Middle frontal gyrus (tissue), 1 donor: ENCODE measurements around the gene ATP2B3.

Experiments used
- DNase-seq: peaks from one replicate; pipeline ENCODE4 v3.0.0-alpha.2; 2015; ENCODE audit warnings: low spot score; ENCODE audit errors: extremely low spot score

ATP2B3 gene

DNA sequence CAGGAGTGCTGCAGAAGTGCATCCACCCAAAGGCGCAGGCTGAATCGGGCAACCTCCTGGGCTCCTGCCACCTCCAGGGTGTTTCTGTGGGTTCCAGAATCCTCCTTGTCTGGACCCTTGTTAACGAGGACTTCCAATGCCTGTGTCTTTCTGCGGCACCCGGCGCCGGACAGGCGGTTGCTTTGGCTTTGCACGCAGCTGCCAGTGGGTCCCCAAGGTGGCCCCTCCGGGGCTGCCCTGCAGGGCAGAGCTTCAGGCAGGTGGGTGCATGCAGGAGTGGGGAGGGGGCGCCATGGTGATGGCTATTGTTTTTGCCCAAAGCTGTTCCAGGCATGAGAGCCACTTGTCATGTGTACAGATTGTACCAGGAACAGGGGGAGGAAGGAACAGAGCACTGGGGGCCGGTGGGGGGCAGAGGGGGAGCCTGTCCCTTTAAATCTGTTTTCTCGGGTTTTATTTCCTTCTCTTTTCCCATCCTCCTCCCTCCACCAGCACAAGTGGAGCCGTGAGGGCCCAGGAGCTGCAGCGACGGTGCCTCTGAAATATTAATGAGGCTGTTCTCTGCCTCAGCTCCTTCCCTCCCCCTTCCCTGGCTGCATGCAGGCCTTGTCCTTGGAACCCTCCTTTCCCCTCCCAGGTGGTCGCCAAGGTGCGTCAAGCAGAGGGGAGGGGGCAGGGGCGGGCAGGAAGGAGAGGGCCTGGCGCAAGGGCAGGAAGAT lies 13.1 kb downstream of the ATP2B3 start:
- no peak for DNase-seq

DNA sequence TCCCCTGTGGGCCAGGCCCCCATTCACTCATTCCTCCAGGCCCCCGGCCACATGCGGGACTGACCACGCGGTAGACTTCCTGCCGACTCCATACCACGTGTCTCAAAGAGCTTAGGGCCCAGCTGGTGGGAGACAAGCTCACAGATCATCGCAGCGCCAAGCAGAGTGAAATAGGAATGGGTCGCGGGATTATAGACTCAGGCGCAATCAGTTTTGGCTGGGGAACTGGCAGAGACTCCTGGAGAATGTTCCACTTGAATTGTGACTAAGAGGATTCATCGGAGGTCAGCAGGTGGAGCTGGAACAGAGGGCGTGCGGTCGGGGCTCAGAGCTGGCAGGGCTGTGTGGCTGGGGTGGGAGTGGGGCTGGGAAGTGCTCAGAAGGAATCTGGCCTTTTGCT lies 15.6 kb downstream of the ATP2B3 start:
- no peak for DNase-seq

DNA sequence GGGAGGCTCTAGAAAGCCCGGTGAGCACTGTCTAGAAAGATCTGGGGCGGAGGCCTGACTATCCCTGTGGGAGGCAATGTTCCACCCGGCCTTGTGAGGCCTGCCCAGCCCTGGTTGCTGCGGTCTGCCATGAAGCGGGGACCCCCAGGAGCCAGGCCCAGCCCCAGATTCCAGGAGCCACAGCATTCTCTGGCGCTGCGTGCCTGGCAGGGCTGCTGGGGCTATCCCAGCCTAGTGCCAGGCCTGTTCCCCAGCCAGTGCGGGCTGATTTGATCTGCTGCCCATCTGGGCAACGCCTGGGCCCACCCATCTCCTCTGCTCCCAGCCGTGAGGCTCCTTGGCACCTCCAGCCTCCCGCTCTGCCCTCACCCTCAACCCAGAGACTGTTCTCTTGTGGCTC lies 19.6 kb downstream of the ATP2B3 start:
- DNase-seq: no peak

DNA sequence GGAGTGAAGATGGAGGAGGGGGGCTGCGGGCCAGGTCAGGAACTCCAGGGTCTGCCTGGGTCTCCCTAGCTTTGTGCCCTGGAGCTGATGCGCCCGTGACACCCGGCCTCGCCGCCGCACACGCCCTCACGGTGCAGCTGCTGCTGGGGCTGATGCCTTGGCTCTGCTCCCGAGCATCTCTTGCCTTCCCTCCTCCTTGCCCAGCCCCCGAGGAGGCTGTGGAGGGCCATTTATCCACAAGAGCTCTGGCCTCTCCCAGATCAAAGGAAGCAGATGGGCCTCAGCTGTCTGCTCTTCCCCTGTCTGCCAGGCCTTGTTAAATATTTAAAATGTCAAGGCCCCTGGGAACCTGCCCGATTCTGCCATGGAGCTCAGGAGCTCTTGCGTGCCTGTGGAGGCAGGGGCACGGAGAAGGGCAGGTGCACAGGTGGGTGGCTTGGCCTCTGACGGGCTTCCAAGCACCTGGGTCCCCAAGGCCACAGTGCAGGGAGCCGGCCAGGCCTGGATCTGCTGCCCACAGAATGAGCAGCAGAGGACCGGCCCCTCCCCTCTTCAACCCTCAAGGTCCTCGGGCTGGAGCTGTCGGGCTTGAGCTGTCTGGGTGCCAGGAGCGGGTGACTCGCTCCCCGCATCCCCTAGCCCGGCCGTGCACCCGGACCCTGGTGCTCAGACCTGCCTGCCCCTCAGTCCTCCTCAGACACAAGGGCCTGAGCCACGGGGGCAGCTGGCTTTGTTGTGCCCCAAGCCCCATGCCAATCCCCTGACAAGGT lies 20.3 kb downstream of the ATP2B3 start:
- no peak for DNase-seq

DNA sequence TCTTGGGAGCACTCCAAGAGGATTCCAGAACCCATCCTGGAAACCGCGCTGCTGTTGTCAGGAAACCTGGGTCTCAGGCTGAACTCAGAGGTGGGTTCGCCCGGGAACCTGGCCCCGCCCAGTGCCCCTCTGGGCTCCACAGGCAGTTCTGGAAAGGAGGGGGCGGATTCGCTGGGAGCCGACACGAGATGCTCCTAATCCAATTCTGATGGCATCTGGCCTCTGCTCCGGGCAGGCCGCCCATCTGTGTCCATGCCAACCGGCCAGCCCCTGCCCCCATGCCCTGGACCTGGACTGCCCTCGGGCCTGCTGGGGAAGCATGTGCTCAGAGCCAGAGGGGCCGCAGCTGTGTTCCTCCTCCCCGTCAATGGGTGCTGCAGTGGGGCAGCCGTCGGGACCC lies 21.0 kb downstream of the ATP2B3 start:
- no peak for DNase-seq

DNA sequence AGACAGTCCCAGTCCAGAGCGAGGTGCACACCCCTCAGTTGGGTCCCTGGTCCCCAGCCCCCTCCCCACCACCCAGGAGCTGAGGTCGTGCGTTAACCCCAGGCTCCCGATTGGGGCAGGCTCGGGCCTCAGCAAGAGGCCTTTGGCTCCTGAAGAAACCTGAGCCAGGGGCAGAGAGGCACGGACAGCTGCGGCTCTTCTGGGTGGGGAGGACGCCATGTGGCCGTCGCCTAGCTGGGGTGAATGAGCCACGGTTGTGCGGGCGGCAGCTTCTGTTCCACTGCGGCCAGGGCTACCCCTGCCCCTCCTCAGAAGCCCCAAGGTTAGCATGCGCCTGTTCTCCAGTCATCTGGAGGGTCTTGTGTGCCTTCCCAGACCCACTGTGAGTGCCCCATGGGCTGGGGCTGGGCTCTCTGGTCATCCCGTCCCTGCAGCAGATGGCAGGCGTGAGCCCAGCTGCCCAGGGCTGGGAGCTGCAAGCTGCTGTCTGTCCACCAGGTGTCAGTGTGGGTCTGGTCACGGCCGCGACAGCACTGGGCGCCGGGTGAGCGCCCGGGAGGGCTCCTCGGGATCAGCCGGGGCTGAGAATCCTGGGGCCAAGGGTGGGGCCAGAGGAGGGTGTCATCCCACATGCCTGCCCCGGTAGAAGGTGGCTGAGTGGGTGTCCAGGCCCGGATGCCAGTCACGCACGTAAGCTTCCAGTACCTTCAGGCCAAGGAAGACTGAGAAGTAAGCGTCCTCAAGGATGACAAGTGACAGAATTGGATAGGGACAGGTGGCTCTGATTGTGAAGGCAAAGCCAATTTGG lies 21.9 kb downstream of the ATP2B3 start:
- no peak for DNase-seq

DNA sequence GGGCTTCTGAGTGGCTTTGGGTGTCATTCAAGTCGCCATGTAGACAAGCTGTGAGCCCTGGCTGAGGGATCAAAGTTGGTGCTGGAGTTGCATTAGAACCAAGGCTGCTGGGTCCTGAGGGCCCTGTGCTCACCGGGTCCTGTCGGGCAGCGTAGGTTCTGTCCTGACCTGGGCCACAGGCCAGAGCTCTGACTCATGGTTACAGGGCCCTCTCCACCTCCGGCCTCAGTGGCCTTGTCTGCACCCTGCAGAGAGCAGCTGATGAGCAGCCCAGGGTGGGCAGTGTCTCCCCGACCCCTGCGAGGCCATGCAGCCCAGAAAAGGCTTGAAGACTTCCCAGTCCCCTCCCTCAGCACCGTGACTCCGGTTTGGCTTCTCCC lies 22.5 kb downstream of the ATP2B3 start:
- DNase-seq: no peak

DNA sequence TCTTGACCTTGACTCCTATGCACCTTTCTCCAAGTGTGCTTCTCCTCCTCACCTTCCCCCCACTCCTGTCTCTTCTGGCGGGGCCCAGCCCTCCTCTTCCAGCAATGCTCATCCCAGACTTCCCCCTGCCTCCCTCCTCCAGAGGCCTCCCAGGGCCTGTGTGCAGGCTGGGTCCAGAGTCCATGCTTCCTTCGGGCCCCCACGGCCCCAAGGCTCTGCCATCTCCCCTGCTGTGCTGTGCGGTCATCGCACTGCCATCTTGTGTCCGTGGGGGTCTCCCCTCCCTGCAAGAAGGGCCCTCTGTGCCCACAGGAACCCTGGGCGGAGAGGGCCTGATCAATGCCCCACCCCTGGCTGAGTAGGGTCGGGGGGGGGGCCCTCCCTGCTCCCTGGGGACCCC lies 27.3 kb downstream of the ATP2B3 start:
- DNase-seq: no peak

DNA sequence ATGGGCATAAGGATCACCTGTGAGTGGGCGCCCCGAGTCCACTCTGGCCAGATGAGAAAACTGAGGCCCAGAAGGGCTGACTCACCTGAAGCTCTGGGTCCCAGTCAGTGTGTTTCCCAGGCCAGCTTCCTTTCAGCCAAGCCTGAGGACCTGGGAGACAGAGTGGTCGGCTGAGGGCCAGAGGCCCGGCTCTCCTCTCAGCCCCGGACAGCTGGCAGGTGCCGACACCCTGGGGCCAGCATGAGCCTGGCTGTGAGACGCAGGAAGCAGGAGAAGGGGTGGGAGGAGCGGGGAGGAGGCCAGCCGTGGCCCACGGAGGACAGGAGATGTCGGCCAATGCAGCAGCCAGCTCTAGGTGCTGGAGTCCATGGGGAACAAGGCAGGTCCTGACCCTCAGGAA lies 28.9 kb downstream of the ATP2B3 start:
- DNase-seq: no peak

DNA sequence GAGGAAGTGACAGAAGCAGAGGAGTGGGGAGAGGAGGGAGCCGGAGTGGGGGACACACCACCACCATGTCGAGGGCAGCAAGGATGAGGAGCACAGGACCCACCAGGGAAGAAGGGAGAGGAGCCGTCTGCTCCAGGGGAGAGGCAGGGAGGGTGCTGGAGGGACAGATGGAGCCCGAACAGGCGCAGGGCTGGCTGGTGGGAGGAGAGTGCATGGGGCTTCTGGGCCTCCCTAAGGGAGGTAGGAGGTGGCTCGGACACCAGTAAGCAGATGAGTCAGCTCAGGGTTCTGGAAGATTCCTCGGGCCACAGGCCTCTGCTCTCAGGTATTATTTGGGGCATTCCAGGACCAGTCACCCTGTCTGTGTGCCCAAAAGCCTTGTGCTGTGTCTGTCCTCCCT lies 29.8 kb downstream of the ATP2B3 start:
- no peak for DNase-seq

DNA sequence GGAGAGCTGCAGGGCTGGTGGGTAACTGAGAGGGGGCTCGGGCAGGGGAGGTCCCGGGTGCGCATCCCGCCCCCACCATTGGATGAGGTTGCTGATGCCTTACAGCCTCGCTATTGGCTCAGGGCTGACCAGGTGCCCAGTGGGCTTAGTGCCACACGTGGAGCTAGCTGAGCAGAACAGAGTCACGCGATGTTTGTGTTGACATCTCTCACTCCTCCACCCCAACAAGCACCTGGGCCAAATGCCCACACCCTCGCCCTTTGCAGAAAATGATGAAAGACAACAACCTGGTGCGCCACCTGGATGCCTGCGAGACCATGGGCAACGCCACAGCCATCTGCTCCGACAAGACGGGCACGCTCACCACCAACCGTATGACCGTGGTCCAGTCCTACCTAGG lies 31.8 kb downstream of the ATP2B3 start:
- no peak for DNase-seq

DNA sequence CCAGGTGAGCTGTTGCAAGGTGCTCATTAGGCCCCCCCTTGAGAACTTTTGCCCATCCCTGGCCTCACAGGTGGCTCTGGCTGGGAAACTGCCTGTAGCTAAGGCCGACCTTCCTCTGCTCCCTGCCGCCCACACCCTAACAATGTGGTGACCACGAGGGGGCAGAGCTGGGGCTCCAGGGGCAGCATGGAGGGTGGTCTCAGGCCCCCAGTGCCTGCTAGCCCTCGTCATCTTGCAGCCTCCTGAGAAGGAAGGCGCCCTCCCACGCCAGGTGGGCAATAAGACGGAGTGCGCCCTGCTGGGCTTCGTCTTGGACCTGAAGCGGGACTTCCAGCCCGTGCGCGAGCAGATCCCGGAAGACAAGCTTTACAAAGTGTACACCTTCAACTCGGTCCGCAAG lies 32.4 kb downstream of the ATP2B3 start:
- no peak for DNase-seq

DNA sequence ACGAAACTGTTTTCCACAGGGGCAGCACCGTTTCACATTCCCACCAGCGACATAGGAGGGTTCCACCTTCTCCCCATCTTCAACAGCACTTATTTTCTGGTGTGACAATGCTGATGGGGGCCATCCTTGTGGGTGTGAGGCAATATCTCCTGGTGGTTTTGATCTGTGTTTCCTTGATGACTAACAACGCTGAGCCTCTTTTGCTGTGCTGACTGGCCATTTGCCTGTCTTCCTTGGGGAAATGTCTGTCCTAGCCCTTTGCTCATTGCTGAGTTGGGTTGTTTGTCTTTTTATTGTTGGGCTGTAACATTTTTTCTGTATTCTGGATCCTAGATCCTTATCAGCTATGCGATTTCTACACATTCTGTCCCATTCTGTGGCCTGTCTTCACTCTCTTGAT lies 33.7 kb downstream of the ATP2B3 start:
- DNase-seq: no peak

DNA sequence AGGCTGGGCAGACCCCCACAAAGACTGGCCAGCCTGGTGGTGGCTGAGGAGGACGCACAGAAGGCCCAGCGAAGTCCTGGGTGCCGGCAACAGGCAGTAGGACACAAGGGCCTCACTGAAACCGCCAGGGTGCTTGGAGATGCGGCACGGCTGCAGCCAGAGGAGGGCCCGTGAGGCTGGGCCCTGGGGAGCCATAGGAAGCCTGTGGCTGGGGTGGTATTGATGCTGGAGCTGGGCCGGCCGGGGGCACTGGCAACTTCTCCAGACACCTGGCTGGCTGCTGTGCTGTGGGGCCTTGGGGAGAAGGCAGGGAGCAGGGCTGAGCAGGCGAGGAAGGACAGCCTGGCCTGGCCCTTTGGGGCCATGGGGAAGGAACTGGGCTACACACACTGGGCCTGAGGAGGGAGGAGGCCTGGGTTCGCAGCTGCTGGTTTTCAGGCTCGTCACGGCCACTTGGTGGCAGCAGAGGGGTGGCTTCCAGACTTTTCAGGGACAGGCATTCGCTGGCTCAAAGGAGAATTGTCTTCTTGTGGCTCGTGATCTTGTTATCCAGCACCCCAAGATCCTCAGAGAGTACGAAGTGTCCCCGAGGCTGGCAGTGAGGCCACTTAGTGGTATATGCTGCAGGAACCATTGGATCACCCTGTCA lies 37.2 kb downstream of the ATP2B3 start:
- peak; percentile 55 for DNase-seq

DNA sequence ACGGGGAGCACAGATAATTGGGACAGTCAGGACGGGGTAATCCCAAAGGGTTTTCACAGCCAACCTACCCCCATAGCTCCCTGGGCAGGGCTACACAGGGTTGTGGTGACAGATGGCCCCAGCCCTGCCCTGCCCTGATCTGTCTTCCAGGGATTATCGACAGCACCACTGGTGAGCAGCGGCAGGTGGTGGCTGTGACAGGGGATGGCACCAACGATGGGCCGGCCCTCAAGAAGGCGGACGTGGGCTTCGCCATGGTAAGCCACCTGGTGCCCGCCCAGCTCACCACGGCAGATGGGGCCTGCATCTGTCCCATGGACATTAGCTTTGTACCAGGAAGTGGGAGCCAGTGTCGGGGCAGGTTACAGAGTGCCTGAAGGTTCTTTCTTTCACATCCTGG lies 39.3 kb downstream of the ATP2B3 start:
- no peak for DNase-seq

DNA sequence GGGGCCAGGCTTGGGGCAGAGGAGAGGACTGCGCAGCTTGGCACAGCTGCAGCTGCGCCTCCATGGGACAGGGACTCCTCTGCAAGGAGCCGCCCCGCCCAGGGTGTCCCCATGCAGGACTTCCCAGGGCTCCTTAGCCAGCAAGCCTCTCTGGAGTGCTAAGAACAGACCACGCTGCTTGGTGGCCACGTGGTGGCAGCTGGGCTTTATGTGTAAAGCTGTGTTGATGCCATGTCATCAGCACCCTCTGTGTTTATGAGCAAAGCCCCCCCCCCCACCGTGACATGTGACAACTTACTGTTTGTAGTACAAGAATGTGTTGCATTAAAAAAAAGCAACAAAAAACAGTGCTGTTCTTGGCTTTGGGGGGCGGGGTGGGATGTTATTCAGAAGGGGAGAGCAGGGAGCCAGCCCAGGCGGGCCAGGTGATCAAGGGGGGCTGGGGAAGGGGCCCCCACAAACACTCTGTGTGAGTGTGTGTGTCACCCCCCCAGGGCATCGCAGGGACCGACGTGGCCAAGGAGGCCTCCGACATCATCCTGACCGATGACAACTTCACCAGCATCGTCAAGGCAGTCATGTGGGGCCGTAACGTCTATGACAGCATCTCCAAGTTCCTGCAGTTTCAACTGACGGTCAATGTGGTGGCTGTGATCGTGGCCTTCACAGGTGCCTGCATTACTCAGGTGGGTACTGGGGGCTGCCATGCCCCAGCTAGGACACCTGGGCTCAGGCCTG lies 40.3 kb downstream of the ATP2B3 start:
- no peak for DNase-seq

DNA sequence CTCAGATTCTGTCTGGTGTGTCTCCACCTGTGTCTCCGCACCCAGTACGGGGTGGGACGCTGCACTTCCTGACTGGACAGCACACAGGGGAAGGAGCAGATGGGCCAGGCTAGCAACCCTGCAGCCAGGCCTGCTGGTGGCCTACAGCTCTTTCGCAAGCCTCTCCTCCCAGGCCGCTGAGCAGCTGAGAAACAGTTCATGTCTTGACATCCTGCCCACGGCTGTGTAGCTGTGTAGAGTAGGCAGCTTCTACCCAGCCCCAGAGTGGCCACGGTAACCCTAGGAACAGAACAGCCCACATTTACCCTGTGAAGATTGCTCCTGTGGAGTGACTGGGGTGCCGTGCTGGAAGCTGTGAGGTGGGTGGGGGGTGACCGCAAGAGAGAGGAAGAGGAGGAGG lies 42.6 kb downstream of the ATP2B3 start:
- DNase-seq: no peak

DNA sequence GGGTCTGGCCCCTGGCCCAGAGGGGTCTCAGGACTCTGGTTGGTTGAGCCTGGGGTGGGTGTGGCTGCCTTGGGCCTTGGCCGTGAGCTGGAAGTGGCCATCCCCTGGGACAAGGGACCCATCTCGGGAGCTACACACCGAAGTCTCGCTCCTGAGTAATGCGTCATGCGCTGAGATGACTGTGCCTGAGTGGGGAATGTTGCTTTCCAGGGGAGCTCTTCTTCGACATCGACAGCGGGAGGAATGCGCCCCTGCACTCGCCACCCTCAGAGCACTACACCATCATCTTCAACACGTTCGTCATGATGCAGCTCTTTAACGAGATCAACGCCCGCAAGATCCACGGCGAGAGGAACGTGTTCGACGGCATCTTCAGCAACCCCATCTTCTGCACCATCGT lies 43.0 kb downstream of the ATP2B3 start:
- no peak for DNase-seq

DNA sequence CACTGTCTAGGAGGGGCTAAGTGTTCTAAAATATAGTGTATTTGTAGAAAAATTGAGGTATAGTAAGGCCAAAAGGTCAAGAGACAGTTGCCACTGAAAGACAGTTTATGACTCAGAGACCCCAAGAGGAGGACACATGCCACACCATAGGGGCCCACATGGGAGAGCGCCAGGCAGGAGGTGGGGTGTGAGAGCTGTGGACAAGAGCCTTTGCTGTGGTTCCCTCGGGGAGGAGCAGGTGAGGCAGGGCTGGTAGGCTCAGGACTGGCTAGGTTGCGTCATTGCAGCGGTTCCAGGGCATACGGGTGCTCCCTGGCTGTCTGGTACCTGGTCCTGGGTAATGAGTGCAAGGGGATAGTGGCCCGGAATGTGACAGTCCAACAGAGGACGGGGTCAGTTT lies 43.9 kb downstream of the ATP2B3 start:
- DNase-seq: no peak

DNA sequence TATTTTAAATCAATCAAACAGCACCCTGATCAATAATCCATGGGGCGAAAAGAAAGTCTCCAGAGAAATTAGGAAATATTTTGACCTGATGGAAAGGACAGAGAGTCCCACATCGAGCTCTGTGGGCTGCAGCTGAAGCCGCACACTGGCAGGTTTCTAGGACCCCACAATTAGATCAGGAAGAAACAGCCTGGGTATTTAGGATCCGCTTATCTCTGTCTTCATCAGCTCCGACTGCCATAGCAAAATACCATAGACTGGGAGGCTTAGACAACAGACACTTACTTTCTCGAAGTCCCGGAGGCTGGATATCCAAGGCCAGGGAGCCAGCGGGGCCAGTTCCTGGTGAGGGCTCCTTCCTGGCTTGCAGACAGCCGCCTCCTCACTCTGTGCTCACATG lies 45.1 kb downstream of the ATP2B3 start:
- DNase-seq: no peak

DNA sequence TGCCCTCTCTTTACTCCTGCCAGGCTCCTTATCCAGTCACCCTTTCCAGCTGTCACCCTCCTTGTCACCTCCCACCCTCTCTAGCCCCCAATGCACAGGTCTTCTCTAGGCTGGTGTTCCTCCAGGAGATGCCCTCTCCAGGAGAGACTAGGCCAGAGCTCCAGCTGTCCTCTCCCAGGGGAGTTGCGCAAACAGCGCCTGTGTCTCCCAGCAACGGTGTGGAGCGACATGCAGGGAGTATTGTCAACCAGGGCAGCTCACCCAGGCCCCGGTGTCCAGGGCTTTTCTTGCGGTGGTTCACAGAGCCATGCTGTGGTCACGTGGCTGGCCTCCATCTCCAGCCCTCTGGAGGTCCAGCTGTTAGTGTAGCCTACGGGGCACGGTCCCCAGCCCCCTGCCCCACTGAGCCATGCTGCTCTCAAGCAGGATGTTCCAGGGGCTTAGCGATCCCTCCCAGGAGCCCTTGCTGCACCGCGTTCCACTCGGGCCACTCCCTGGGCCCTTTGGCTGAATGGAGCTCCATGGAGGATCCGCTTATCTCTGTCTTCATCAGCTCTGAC lies 46.7 kb downstream of the ATP2B3 start:
- no peak for DNase-seq
